Activated T-helper 1 cell treated with Interleukin-2 at 50 U/mL for 16 hours (primary cell): ENCODE results near the gene ANKS1A.
"Not testable (repeated sequence)": the region's sequence is repeated elsewhere in the genome, so short reads cannot be mapped to it uniquely, and the experiment has no call there.

ENCODE experiments used
- DNase-seq: peaks from one replicate; pipeline ENCODE4 v3.0.0-alpha.2; 2020; ENCODE audit warnings: low read depth

ANKS1A gene, protein sequence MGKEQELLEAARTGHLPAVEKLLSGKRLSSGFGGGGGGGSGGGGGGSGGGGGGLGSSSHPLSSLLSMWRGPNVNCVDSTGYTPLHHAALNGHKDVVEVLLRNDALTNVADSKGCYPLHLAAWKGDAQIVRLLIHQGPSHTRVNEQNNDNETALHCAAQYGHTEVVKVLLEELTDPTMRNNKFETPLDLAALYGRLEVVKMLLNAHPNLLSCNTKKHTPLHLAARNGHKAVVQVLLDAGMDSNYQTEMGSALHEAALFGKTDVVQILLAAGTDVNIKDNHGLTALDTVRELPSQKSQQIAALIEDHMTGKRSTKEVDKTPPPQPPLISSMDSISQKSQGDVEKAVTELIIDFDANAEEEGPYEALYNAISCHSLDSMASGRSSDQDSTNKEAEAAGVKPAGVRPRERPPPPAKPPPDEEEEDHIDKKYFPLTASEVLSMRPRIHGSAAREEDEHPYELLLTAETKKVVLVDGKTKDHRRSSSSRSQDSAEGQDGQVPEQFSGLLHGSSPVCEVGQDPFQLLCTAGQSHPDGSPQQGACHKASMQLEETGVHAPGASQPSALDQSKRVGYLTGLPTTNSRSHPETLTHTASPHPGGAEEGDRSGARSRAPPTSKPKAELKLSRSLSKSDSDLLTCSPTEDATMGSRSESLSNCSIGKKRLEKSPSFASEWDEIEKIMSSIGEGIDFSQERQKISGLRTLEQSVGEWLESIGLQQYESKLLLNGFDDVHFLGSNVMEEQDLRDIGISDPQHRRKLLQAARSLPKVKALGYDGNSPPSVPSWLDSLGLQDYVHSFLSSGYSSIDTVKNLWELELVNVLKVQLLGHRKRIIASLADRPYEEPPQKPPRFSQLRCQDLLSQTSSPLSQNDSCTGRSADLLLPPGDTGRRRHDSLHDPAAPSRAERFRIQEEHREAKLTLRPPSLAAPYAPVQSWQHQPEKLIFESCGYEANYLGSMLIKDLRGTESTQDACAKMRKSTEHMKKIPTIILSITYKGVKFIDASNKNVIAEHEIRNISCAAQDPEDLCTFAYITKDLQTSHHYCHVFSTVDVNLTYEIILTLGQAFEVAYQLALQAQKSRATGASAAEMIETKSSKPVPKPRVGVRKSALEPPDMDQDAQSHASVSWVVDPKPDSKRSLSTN

DNA sequence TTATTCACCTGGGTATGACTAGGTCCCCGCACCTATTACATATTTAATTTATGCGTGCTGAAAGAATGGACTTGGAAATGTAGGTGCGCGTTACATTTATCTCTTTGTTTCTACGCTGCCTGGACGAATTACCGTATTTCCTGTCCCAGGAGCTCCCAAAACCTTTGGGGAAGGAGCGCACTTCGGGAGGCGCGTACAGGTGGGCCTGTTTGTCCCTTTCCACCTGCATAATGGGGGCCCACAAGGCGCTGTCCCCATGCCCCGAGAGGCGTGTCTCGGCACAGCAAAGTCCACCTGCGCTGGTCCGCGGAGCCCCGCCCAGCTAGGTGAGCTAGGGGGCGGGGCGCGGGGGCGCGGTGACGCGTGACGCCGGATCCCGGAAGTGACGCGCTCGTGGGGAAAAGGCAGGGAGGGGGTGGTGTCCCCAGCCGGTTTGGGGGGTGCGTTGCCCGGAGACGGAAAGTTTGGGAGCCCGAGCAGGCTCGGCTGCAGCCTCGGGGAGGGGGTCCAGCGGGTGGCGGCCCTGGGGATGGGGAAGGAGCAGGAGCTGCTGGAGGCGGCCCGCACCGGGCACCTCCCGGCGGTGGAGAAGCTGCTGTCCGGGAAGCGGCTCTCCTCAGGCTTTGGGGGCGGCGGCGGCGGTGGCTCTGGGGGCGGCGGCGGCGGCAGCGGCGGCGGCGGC lies at the start of gene ANKS1A:
TSS of gene ANKS1A (plus strand) at position 382 of the 682 bp plus-strand sequence. CDS start at position 530, 148 bp downstream.
- peak; percentile 89 for DNase-seq

DNA sequence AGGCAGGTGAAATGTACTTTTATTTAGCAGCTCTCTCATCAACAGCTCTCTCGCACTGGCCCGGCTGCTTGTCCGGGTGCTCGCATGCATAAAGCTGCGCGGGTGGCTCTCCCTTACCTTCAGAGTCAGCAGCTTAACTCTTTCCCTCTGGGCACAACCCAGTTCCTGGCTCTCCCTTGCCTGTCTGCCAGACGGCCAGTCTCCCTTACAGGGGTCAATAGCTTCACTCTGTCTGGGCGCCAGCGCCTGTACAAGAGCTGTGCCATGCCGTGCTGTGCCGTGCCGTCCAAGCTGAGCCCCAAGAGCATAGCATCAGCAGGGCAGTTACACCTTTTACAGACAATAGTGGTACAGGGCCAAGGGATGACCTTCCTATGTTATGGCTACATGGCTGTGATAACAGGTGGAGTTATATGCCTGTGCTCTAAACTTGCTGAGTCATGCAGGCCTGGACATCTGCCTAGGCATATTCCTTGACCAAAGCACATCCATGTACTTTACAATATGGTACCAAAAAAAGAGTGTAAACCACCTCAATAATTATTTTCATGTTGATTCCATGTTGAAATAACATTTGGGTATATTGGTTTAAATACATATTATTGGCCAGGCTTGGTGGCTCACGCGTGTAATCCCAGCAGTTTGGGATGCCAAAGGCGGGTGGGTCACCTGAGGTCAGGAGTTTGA lies 49.2 kb upstream of the ANKS1A start:
- DNase-seq = no peak

DNA sequence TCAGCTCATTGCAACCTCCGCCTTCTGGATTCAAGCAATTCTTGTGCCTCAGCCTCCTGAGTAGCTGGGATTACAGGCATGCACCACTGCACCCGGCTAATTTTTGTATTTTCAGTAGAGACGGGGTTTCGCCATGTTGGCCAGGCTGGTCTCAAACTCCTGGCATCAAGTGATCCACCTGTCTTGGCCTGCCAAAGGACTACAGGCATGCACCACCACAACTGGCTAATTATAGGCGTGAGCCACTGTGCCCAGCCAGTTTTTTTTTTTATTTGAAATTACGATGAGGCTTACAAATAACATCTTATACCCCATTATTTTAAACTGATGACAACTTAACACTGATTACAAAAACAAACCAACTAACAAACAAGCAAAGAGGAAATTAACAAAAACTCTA lies 40.0 kb upstream of the ANKS1A start:
- DNase-seq = not testable (repeated sequence)

DNA sequence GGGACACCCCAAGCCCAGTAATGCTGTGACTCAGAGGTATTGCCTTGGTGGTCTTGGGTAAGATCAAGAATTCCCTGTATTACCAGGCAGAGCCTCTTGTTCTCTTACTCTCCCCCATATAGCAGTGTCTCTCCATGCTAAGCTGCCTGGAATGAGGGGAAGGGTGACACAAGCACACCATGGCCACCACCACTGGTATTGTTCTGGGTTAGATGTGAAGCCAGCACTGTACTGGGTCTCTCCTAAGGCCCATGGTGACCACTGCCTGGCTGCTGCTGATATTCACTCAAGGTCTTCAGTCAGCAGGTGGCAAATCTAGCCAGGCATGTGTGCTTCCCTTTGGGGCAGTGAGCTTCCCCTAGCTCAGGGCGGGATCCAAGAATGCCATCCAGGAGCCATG lies 37.7 kb upstream of the ANKS1A start:
- no peak for DNase-seq

DNA sequence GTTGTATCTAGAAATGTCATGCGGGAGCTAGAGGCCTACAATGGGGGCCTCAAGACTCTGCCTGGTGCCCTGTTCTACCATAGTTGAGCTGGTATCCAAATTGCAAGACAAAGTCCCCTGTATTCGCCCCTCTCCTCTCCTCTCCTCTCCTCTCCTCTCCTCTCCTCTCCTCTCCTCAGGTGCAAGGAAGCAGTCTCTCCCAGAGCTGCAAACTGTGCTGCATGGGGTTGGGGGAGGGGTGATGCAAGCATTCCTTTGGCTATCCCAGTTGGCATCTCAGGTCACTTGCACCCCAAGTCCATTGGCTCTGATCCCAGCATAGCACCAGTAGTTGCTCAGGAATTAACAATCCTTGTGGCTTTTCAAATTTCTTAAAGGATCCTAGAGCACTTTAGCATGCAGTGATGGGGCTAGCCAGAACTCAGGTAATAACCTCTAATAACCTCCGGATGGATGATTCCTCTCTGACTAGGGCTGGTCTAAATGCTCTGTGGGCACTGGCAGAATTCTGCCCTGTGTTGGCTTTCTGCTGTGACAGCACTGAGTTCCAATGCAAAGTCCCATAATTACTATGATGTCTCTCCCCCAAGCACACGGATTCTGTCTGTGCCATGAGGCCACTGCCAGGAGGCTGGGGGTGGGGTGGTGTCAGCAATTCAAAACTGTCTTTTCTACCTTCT lies 36.5 kb upstream of the ANKS1A start:
- DNase-seq = no peak

DNA sequence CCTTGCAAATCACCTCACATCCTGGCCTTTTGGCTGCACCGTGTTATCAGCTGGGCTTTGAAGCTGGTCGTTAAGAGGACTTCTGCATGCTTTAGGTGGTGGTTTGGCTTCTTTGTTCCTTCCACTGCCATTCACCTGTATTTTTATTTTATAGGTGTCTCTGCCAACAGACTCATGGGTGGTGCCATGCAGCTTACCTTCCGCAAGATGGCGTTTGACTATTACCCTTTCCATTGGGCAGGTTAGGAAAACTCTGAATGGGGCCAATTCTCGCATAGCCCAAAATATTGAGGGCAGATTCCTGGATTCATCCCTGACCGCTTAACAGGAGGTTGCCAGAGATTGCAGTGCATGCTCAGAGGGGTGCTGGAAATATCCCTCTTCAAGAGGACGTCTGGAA lies 33.6 kb upstream of the ANKS1A start:
- no peak for DNase-seq

DNA sequence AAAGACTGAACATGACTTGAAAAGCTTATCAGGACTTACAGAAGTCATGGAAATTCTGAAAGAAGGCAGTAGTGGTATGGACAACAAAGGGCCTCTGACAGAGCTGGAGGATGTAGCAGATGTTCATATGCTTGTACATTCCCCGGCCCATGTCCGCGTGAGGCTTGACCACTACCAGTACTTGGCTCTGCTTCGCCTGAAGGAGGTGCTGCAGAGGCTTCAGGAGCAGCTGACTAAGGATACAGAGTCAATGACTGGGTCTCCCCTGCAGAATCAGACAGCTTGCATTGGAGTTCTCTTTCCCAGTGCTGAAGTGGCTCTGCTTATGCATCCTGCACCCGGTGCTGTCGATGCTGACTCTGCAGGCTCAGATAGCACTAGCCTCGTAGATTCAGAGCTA lies 30.4 kb upstream of the ANKS1A start:
- no peak for DNase-seq

DNA sequence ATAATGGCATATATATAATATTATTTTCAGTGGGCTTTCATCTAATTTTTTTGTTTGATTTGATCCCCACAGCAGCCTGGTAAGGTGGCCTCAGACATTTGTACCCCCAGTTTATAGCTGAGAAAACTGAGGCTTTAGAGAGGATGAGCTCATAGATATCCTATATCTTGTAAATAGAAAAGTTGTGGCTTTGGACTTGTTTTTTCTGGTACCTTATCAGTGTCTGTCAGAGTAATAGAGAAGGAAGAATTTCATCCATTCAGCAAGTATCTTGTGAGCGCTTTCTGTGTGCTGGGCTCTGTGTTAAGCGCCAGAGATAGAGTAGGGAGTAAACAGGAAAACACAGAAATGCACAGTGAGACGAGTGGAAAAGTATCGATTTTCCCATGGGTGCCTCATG lies 29.1 kb upstream of the ANKS1A start:
- no peak for DNase-seq

DNA sequence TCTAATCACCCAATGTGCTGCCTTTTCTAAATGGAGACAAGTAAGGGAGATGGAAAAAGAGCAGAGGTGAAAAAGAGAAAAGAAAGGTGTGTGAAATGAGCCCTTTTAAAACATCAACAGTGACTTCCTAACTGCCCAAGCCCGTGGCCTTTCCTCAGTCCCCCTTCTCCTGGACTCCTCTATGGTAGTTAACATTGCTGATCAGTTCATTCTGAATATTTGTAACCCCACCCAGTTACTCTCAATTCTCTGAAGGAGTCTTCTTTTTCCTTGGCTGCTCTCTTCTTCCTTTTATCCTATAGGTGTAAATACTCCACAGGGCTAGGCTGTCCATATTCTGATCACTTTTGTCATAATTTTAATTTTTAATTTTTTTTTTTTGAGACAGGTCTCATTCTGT lies 28.3 kb upstream of the ANKS1A start:
- no peak for DNase-seq

DNA sequence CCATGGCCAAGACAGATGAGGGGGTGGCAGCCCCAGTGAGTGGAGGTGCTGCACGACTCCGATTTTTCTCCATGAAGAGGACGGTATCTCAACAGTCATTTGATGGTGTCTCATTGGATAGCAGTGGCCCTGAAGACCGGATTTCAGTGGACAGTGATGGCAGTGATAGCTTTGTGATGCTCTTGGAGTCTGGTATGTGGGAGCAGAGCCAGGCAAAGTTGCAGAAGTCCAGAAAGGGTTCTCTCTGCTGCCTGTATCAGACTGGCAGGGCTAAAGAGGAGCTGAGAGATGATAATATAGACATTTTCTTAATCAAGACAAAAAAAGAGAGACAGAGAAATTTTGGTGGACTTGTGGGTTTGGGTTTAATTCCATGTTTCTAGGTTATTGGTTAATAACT lies 25.0 kb upstream of the ANKS1A start:
- DNase-seq = no peak

DNA sequence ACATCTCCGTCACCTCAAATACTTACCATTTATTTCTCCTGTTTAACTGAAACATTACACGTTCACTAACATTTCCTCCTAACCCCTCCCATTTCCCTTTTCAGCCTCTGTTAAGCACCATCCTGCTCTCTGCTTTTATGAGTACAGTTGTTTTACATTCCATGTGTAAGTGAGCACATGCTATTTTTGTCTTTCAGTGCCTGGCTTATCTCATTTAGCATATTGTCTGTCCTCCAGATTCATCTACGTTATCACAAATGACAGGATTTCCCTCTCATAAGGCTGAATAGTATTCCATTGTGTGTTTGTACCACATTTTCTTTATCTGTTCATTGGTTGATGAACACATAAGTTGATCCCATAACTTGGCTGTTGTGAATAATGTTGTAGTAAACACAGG lies 23.9 kb upstream of the ANKS1A start:
- no peak for DNase-seq

DNA sequence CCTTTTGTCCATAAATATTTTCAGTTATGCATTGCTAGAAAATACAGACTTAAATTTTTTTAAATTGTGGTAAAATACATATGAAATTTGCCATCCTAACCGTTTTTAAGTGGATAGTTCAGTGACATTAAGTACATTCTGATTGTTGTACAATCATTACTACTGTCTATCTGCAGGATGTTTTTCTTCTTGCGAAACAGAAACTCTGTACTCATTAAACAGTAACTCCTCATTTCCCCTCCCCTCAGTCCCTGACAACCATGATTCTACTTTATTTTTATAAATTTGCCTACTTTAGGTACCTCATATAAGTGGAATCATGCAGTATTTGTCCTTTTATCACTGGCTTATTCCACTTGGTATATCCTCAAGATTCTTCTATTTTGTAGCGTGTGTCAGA lies 22.5 kb upstream of the ANKS1A start:
- DNase-seq = no peak

DNA sequence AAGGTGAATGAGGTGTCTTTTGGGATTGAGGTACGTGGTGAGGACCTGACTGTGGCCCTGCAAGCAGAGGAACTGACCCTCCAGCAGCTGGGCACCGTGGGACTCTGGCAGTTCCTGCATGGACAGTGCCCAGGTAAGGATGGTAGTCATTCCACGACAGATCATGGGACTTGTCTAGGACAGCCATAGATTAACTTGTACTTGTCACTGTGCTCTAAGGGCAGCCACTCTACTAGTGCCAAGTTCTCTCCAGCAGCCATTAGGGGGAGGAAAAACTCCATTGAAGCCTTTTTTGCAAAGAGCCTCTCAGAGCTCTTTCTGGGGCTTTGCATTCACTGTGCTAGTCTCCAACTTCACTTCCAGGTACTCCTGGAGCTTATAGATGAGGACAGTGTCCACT lies 21.6 kb upstream of the ANKS1A start:
- no peak for DNase-seq

DNA sequence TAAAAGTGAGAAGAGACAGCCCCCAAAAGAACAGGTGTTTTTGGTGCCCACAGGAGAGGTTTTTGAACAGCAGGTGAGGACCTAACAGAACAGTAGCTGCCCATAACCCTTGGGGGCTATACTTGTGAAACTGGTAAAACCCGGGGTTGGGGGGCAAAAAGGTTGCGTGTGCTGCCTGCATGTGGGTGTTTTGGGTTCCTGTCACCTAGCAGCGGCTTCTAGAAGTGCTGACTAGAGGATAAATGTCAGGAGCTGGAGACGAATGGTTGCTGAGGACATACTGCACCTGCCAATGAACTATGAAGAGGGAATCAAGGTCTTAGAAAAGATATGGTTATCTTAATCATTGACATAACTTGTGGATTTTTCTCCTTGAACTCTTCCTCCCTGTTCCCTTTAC lies 17.2 kb upstream of the ANKS1A start:
- no peak for DNase-seq

DNA sequence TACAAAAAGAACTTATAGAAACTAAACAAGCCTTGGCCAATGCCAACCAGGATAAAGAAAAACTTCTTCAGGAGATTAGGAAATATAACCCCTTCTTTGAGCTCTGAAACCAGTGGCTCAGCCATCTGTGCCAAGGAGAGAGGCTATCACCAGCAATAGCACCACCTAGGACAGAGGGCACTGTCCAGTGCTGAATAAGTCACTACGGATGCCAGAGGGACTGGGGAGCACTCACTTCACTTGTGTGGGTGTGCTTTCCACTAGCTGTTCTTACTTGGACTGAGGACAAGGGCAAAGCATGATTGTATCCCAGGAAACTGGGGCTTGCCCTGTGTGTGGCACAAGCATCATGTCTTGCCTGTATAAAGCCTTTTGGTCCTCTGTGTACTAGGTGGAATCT lies 16.7 kb upstream of the ANKS1A start:
- DNase-seq = no peak

DNA sequence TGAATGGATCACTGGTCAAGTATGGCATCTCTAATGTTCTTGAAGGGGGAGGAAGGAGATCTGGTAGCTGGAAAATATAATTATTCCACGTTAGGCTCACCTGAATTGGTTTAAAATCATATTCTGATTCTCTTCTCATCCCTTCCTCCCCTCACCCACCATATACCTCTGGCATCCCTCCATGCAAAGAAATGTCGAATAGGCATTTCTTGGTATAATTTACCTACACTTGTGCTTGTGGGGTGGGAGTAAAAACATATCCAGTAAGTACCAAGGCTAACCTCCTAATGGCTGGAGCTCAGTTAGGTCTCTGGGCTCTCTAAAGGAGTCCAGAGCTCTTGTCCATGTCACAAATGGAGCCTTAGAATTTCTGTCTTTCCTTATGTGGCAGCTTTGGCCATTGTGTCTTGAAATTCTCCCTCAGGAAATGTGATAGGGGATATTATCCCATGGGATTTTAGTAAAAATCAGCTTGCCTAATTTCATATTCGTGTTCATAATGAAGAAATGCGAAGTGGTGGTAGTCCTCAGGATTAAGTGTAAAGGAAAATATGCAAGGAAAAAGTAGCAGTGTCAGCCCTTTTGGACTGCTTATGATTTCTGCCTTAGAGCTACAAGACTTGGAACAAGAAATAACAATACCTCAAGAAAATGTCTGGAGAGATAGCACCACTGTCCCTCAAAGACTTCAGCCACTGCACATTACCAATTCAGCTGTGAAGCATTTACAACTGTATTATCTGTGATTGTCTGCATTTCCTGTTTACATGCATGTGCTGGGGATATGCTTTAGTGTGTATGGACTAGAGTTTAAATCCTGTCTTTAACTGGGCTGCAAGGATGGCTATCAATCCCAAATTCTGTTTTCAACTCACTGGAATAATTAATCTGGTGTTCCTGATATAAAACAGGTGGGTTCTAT lies 13.5 kb upstream of the ANKS1A start:
- no peak for DNase-seq

DNA sequence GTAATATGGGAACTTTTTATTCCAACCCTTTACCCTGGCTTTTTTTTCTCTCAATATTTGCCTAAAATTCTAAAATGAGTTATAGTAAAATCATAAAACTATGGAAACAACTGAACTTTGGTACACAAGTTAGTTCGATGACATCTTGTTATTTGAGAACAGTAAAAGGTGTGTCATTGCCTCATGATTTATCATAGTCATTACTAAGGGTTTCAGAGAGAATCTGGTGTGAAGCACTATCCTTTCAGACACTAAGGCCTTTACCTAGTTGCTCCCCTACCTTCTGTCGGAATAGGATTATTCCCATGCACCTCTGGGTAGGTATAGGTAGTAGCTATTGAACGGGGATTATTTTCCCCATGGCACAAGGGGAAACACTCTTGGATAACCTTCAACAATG lies 12.6 kb upstream of the ANKS1A start:
- DNase-seq = no peak

DNA sequence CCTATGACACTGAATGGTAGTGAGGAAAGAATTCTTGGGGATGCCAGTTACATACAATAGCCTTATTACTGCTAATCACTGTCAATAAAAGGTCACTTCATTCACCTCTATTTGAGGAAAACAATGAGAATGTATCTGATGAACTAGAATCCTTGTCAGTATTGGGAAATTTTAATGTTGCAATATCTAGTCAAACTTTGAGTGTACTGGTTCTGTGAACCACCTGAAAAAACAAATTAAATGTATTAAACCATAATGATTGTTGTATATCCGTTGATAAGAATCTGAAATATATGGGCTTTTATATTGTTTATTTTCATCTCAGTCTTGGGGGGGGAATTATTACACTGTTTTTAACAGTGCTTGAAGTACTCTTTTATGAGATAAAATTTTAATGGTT lies 11.8 kb upstream of the ANKS1A start:
- DNase-seq = no peak

DNA sequence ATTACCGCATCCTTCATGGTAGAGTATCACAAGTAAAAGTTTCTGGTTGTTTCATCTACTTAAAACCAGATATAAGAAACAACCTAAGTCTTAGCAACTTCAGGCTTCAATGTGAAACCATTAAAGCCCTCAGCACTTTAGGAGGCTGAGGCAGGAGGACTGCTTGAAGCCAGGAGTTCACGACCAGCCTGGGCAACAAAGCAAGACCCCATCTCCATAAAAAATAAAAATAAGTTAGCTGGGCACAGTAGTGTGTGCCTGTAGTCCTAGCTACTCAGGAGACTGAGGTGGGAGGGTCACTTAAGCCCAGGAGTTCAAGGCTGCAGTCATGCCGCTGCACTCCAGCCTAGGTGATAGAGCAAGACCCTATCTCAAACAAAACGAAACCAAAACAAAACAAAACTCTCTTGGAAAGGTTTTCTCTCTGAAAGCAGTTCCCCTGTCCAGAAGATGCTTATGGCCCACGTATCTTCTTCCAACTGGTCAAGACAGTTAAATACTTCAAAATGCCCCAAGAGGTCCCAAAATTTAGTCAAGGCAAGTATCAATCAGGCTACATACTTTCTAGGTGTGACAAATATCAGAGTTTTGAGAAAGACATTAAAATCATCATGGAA lies 11.1 kb upstream of the ANKS1A start:
- no peak for DNase-seq
